Heart right ventricle (tissue), 16 donors: ENCODE measurements around the gene SEC14L5. TPM values are rescaled to one million over a fixed set of nuclear protein-coding genes. Genes with fewer than 3 reads are reported as not detected.

ENCODE experiments used
- ATAC-seq, 8 donors: fragments of 200-7000 bp; cut with Tn5 transposase; one replicate each; pipeline ENCODE4 v1.9.1; 2020; ENCODE audit warnings: mild to moderate bottlenecking in 8 of 8, moderate library complexity in 8 of 8, moderate number of reproducible peaks in 1 of 8
- DNase-seq, 2 donors: peaks; one replicate each; pipeline ENCODE4 v3.0.0-alpha.2; 2020
- H3K27ac ChIP-seq, 10 donors: fragments of 200-600 bp; sonication (generic) in 2 of 10; one replicate each; pipeline versions ENCODE4 v1.5.0 to v1.8.0; 2020 to 2022; ENCODE audit warnings: mild to moderate bottlenecking in 3 of 10
- H3K27me3 ChIP-seq, 7 donors: fragments of 200-600 bp; one replicate each; pipeline ENCODE4 v1.8.0; 2021 to 2022; ENCODE audit warnings: mild to moderate bottlenecking in 2 of 7
- H3K36me3 ChIP-seq, 9 donors: fragments of 200-600 bp; sonication (generic) in 1 of 9; one replicate each; pipeline versions ENCODE4 v1.5.0 to v1.8.0; 2020 to 2022; ENCODE audit warnings: mild to moderate bottlenecking in 2 of 9
- H3K4me1 ChIP-seq, 9 donors: fragments of 200-600 bp; sonication (generic) in 1 of 9; one replicate each; pipeline versions ENCODE4 v1.5.0 to v1.8.0; 2020 to 2022; ENCODE audit warnings: mild to moderate bottlenecking in 4 of 9
- H3K4me3 ChIP-seq, 10 donors: fragments of 200-600 bp; sonication (generic) in 2 of 10; one replicate each; pipeline versions ENCODE4 v1.5.0 to v1.8.0; 2020 to 2022; ENCODE audit warnings: mild to moderate bottlenecking in 7 of 10, moderate library complexity in 2 of 10
- H3K9me3 ChIP-seq, 11 donors: fragments of 200-600 bp in 10 of 11; sonication (generic) in 2 of 11; one replicate each; pipeline versions ENCODE4 v1.5.0 to v1.8.0; 2013 to 2022; ENCODE audit warnings: mild to moderate bottlenecking in 2 of 11, control low read depth in 1 of 11, moderate library complexity in 1 of 11
- WGBS, 2 donors: extraction: QIAGEN DNeasy Blood & Tissue Kit; methylation state at CpG; one replicate each; pipeline ENCODE4 v1.1.7; 2013; ENCODE audit warnings: inconsistent platforms in 1 of 2; 5-methylcytosine and 5-hydroxymethylcytosine counted together
- intact Hi-C, 10 donors: fragments of 100-400 bp; cut with DNase I; formaldehyde crosslinking; loops; one replicate each; pipeline versions ENCODE4 v1.11.1 to v1.14.2; 2022
- polyA plus RNA-seq, 2 donors: library from polyadenylated mRNA; stranded (reverse); fragments of 200-250 nt; gene quantifications; one replicate each; pipeline ENCODE4 v1.2.3, GENCODE V29; 2013
- total RNA-seq, 10 donors: library from RNA; stranded (reverse); fragmentation: NEBNext Ultra II Directional in 3 of 10; extraction: Animal tissue kit (Norgen Biotek cat#: 25700) in 3 of 10; gene quantifications; one replicate each; pipeline versions ENCODE4 v1.2.1 to v1.2.4, GENCODE V29; 2021 to 2023
- TF ChIP-seq, protein P1 (sequence below), 9 donors: fragments of 200-600 bp; sonication (generic) in 2 of 9; IDR thresholded peaks; one replicate each; pipeline versions ENCODE4 v1.5.0 to v1.8.0; 2021 to 2022; ENCODE audit warnings: antibody characterized with exemption in 9 of 9, mild to moderate bottlenecking in 5 of 9, moderate library complexity in 1 of 9
- donor health status: Arrhythmogenic right ventricular cardiomyopathy.
- donor health status: ischemic (EF 13 %, LVEDD 7.1; RV severe dilation, severe dysfunction).
- donor health status: healthy with polysubstance abuse.
- donor health status: DM: no; HTN: yes; CAD: no.
- donor health status: DM: no; HTN: no; CAD: no.
- donor health status: ischemic (EF 25% LVEDD 6.9; RV normal size, moderate dysfunction).
- donor health status: ischemic (EF 25% LVEDD 5.7; RV mildly dilated, moderate dysfunction).
- donor health status: healthy.
- donor health status: DM: yes; HTN: yes; CAD: no.
- donor health status: Ischemic cardiomyopathy.
- donor health status: ischemic (EF 35%, LVEDD 5.7; RV mildly dilated, moderate dysfunction).
- donor health status: nonischemic (EF 11% LVEDD 7.7; RV severe dilation, severe dysfunction).
- donor health status: DM: yes; HTN: yes; CAD: no.
- donor health status: PGD.
- donor health status: ischemic (EF 29% LVEDD 5.4; RV normal size, mild dysfunction).
- donor health status: nonischemic (EF 23%, LVEDD 6.1; RV moderate dilation, normal function).

Gene SEC14L5
- total and polyA plus RNA-seq, 12 donors: 0.04 to 28.4 (median 11.0) TPM

DNA sequence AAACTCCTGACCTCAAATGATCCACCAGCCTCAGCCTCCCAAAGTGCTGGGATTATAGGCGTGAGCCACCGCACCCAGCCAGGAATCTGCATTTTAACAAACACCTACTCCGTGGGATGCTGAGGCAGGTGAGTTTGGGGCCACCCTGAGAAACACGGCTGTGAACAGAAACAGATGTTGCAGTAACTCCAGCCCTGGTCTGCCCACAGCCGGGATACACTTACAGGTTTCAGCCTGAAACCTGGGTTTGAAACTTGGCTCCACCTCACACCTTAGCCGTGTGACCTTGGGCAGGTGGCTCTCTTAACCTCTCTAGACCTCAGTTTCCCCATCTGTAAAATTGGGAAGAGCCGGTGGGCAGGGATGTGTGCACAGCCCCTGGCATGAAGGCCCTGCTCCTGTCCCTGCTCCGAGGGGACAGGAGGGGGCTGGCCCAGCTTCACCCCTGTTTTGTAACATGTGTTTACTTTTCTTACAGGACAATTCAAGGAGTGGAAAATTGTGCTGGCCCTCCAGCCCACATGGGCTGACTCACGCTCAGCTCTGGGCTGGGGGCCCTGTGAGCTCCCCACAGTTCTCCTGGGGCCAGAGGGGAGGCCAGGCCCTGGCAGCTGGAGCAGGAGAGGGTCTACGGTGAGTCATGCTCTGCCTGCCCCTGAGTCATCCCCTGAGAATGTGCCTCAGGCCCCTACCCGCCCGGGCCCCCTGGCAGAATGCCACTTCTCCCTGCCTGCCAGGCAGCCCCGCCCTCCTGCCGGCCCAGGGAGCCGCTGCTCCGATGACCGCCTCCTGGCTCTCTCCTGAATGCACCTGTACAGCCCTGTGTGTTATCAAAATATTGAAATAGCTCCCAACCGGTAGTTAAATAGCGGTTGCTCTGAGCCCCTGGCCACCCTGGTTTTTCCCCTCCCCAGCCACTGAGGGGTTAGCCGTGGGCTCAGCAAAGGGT is 13.5 kb upstream of the SEC14L5 start:
- H3K36me3 ChIP-seq: no peaks in the 10 kb centered on the region
- H3K27me3 ChIP-seq: peaks cover 0 to 3% (median 0%) of the 10 kb centered on the region in 7 donors
- WGBS, 2 donors: 32 to 35% methylated on average over 20 of the region's 20 CpGs
- ATAC-seq: peak; percentile 79 to 92 (median 88)
- intact Hi-C loops: loop anchor here in 2 of 10 donors (5.0 to 10.0 kb wide), 2 partner anchors 60 to 72 kb away; no protein-coding TSS in a partner anchor
- H3K4me3 ChIP-seq: no peak overlapping the region
- DNase-seq: peak; percentile 80 to 86
- peak overlapping the region in 8 of 10 donors; percentile 11 to 78 (median 66) for H3K27ac ChIP-seq
- TF ChIP-seq, protein P1, sequence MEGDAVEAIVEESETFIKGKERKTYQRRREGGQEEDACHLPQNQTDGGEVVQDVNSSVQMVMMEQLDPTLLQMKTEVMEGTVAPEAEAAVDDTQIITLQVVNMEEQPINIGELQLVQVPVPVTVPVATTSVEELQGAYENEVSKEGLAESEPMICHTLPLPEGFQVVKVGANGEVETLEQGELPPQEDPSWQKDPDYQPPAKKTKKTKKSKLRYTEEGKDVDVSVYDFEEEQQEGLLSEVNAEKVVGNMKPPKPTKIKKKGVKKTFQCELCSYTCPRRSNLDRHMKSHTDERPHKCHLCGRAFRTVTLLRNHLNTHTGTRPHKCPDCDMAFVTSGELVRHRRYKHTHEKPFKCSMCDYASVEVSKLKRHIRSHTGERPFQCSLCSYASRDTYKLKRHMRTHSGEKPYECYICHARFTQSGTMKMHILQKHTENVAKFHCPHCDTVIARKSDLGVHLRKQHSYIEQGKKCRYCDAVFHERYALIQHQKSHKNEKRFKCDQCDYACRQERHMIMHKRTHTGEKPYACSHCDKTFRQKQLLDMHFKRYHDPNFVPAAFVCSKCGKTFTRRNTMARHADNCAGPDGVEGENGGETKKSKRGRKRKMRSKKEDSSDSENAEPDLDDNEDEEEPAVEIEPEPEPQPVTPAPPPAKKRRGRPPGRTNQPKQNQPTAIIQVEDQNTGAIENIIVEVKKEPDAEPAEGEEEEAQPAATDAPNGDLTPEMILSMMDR (IDR thresholded peaks at IDR 0.05): no peak
- H3K4me1 ChIP-seq: peaks cover 4 to 49% (median 30%) of the 10 kb centered on the region in 9 donors
- H3K9me3 ChIP-seq: no peaks in the 10 kb centered on the region

DNA sequence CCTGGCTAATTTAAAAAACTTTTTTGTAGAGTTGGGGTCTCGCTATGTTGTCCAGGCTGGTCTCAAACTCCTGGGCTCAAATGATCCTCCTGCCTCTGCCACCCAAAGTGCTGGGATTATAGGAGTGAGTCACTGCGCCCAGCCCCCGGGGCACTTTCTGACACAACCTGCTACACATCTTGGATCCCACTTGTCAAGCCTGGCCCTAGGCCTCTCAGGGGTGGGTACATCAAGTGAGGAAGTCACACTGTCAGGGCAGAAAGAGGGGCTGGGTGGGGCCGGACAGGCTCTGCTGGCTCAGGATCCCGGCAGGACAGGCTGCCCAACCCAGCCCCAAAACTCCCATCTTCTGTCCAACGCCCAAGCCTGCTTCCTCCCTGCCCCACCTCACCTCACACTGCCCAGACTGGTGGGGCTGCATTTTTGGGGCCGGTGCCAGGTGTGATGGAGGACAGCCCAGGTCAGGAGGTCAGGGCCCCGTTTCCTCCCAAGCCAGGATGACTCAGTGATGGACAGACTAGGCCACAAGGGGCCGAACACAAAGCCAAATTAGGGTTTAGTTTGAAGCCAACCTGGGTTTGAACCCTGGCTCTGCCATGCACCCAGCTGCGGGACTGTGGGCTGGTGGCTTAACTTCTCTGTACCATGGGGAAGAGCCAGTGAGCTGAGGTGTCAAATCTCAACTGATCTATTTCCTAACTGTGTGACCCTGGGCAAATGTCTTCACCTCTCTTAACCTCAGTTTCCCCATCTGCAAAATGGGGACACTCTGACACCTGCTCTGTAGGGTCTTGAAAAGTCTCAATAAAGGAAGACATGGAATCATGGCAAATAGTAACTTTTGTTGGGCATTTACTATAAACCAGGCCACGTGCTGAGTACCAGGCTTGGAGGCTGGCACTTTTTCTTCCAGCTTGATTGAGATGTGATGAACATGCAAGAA is 12.3 kb upstream of the SEC14L5 start:
- Histone ChIP-seq H3K27me3 (peaks cover 0 to 3% (median 0%) of the 10 kb centered on the region in 7 donors), H3K36me3 (no peaks in the 10 kb centered on the region), H3K9me3 (no peaks in the 10 kb centered on the region), H3K4me3 (no peak overlapping the region), H3K27ac (peak overlapping the region in 6 of 10 donors; percentile 1 to 77 (median 66)), H3K4me1 (peaks cover 4 to 49% (median 30%) of the 10 kb centered on the region in 9 donors)
- ATAC-seq (peak in 3 of 8 donors; percentile 12 to 37 (median 16)), DNase-seq (peak in 1 of 2 donors; percentile 33)
- intact Hi-C loops: loop anchor here in 2 of 10 donors (5.0 to 10.0 kb wide), 2 partner anchors 61 to 74 kb away; no protein-coding TSS in a partner anchor
- WGBS, 2 donors: 63% methylated on average over 11 of the region's 11 CpGs
- TF ChIP-seq, protein P1 (IDR thresholded peaks at IDR 0.05): no peak

DNA sequence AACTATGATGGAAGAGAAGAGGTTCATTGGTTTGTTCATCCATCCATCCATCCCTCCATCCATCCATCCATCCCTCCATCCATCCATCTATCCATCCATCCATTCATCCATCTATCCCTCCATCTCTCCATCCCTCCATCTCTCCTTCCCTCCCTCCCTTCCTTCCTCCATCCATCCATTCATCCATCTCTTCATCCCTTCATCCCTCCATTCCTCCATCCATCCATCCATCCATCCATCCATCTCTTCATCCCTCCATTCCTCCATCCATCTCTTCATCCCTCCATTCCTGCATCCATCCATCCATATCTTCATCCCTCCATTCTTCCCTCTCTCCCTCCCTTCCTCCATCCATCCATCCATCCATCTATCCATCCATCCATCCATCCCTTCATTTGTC is 11.2 kb upstream of the SEC14L5 start:
- ATAC-seq: no peak
- intact Hi-C loops: loop anchor here in 2 of 10 donors (5.0 to 10.0 kb wide), 2 partner anchors 62 to 75 kb away; no protein-coding TSS in a partner anchor

More for the DNA sequence above, 11.2 kb upstream of the SEC14L5 start:
- peaks cover 4 to 49% (median 30%) of the 10 kb centered on the region in 9 donors for H3K4me1 ChIP-seq
- H3K4me3 ChIP-seq: no peak overlapping the region
- TF ChIP-seq, protein P1 (IDR thresholded peaks at IDR 0.05): no peak
- H3K27me3 ChIP-seq: peaks cover 0 to 3% (median 0%) of the 10 kb centered on the region in 7 donors
- H3K36me3 ChIP-seq: no peaks in the 10 kb centered on the region
- H3K9me3 ChIP-seq: no peaks in the 10 kb centered on the region
- H3K27ac ChIP-seq: no peak overlapping the region
- DNase-seq: no peak
